ENCODE measurements around the gene KLF3. TPM values are rescaled to one million over a fixed set of nuclear protein-coding genes. Genes with fewer than 3 reads are reported as not detected.

KLF3 gene
- total and polyA plus RNA-seq, 2 of the 4 experiments (the other 2 are of a cell fraction), result 8.2 to 12.6 TPM

DNA sequence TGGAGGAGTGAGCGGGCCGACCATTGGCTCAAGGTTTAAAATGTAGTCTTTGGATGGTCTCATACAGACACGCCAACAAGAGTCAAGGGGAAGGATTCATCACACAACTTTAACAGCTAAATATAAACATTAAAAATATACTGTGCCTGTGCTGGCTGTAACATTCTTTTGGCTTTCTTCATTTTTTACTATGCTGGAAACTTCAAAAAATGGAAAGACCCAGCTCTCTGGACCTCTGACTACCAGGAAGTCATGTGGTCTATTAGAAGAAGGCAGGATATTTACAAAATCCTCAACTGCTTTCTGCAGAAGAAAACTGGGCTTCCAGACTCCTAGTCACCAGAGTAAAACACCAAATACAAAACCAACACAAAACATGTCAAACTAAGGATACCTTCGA lies 49.8 kb upstream of the KLF3 start:
- Histone ChIP-seq H3K4me1 (ENCODE audit: control insufficient read depth, insufficient read depth, low read length) (peaks cover 9% of the 10 kb centered on the region), H2AK9ac (replicated peaks; ENCODE audit: low read depth, low read length, poor library complexity) (no peak overlapping the region), H4K5ac (ENCODE audit: low read depth, low read length) (peak overlapping the region; percentile 74), H3K4me3 (ENCODE audit: insufficient read depth, low read depth, low read length) (no peak overlapping the region), H3K36me3 (ENCODE audit: control insufficient read depth, insufficient read depth, low read length) (no peaks in the 10 kb centered on the region), H3K27me3 (ENCODE audit: control insufficient read depth, insufficient read depth, low read length) (no peaks in the 10 kb centered on the region), H3K27ac (ENCODE audit: insufficient read depth, low read length) (peak overlapping the region; percentile 18; the same call in 1 of the 2 replicates), H3K9me3 (ENCODE audit: control insufficient read depth, insufficient read depth, low read length) (no peaks in the 10 kb centered on the region), H3K4me2 (ENCODE audit: low read depth, low read length) (peak overlapping the region; percentile 55; the same call in 1 of the 2 replicates), H3K14ac (replicated peaks; ENCODE audit: low read depth, low read length) (0 out of 2 replicates have a peak overlapping the region, but pooled peaks have one; percentile 7), H3K9ac (ENCODE audit: low read depth, low read length) (no peak overlapping the region), H2AK5ac (ENCODE audit: low read depth, low read length) (no peak overlapping the region), H3K23ac (ENCODE audit: low read depth, low read length) (no peak overlapping the region), H4K20me1 (ENCODE audit: insufficient read depth, low read length) (no peaks in the 10 kb centered on the region), H2AFZ (replicated peaks; ENCODE audit: low read length, poor library complexity) (no peak overlapping the region), H2BK20ac (ENCODE audit: low read depth, low read length) (no peak overlapping the region), H3K56ac (ENCODE audit: extremely low read depth, insufficient read depth, low read length) (no peak overlapping the region), H2BK120ac (ENCODE audit: low read depth, low read length) (0 out of 2 replicates have a peak overlapping the region, but pooled peaks have one; percentile 11), H3K18ac (ENCODE audit: low read depth, low read length) (peak overlapping the region; percentile 87), H3K4ac (ENCODE audit: low read depth, low read length) (no peak overlapping the region; the same call in 1 of the 2 replicates), H4K91ac (ENCODE audit: insufficient read depth, low read depth, low read length) (no peak overlapping the region), H2BK15ac (ENCODE audit: low read depth, low read length) (no peak overlapping the region), H3K9me1 (ENCODE audit: insufficient read depth, low read length) (0 out of 2 replicates have a peak, but pooled peaks cover 2% of the 10 kb centered on the region), H2BK5ac (ENCODE audit: low read depth, low read length, poor library complexity, severe bottlenecking) (no peak overlapping the region), H3K79me1 (ENCODE audit: low read depth in 1 of 2, low read length in 2 of 2) (no peaks in the 10 kb centered on the region), H4K8ac (ENCODE audit: low read depth in 2 of 2, low read length in 2 of 2) (peak overlapping the region in 1 of 2 experiments; percentile 34; a peak in 2 of 4 replicates)
- intact Hi-C loops (cut with micrococcal nuclease) (no loop called here), dilution Hi-C loops (cut with HindIII; ENCODE audit: low sequenced_read_pairs, unreplicated experiment) (no loop called here), in situ Hi-C loops (cut with MboI; ENCODE audit: low sequenced_read_pairs) (no loop called here)
- TF ChIP-seq MXI1 (IDR thresholded peaks at IDR 0.05; ENCODE audit: borderline replicate concordance, low read depth, low read length), result no peak
- TF ChIP-seq BHLHE40 (IDR thresholded peaks at IDR 0.05; ENCODE audit: low read depth, low read length), result no peak
- TF ChIP-seq CEBPB (IDR thresholded peaks at IDR 0.05; ENCODE audit: low read depth, low read length), result no peak
- TF ChIP-seq MAFK (IDR thresholded peaks at IDR 0.05; ENCODE audit: low read depth, low read length), result no peak
- TF ChIP-seq RFX5 (IDR thresholded peaks at IDR 0.05; ENCODE audit: low read depth, low read length), result no peak
- no peak for TF ChIP-seq RCOR1 (IDR thresholded peaks at IDR 0.05; ENCODE audit: insufficient replicate concordance, low read length)
- DNase-seq, result peak; percentile 17
- ATAC-seq (ENCODE audit: low read depth), result peak; percentile 85
- BruUV-seq (replicated peaks), result no TSS peak
- CTCF ChIA-PET, result interaction anchor here (0.7 kb wide), 1 partner anchor 9 kb away, joined by 3 read pairs; no protein-coding TSS in a partner anchor
- WGBS, 2 experiments (ENCODE audit: extremely low coverage in 2 of 2, insufficient read length in 1 of 2), result 60% methylated on average over 1 of the region's 4 CpGs; no CpG with 5 or more reads in 1 of the 2 experiments
- POLR2A ChIA-PET (ENCODE audit: unreplicated experiment), result no interaction called here
